BLaER1 treated with 17β-estradiol and CSF1 and Interleukin-3, amounts not matched to agents 10 nM and 100 nM (cell line): ENCODE measurements around the gene P4HTM.

Experiments used
- H3K27ac ChIP-seq, 11 experiments: shearing (Covaris generic); formaldehyde crosslinking; 2 replicates each; pipeline ENCODE4 v1.8.1; 2022
- H3K27me3 ChIP-seq, 11 experiments: shearing (Covaris generic); formaldehyde crosslinking; 2 replicates each; pipeline ENCODE4 v1.8.1; 2022
- H3K36me3 ChIP-seq, 11 experiments: shearing (Covaris generic); formaldehyde crosslinking; 2 replicates each; pipeline ENCODE4 v1.8.1; 2022
- H3K4me1 ChIP-seq, 10 experiments: shearing (Covaris generic); formaldehyde crosslinking; 2 replicates each; pipeline ENCODE4 v1.8.1; 2022
- H3K4me2 ChIP-seq, 11 experiments: shearing (Covaris generic); formaldehyde crosslinking; 2 replicates each; pipeline ENCODE4 v1.8.1; 2022
- H3K4me3 ChIP-seq, 10 experiments: shearing (Covaris generic); formaldehyde crosslinking; 2 replicates each; pipeline ENCODE4 v1.8.1; 2022
- H3K9ac ChIP-seq, 11 experiments: shearing (Covaris generic); formaldehyde crosslinking; 2 replicates each; pipeline ENCODE4 v1.8.1; 2022
- H3K9me3 ChIP-seq, 11 experiments: shearing (Covaris generic); formaldehyde crosslinking; replicated peaks in 1 of 11; 2 replicates each; pipeline ENCODE4 v1.8.1; 2022
- H4K20me1 ChIP-seq, 11 experiments: shearing (Covaris generic); formaldehyde crosslinking; 2 replicates each; pipeline ENCODE4 v1.8.1; 2022
- Cebpa-rat ChIP-seq, 11 experiments: shearing (Covaris generic); IDR thresholded peaks; 2 replicates each; pipeline ENCODE4 v1.8.1; 2022

Gene P4HTM

DNA sequence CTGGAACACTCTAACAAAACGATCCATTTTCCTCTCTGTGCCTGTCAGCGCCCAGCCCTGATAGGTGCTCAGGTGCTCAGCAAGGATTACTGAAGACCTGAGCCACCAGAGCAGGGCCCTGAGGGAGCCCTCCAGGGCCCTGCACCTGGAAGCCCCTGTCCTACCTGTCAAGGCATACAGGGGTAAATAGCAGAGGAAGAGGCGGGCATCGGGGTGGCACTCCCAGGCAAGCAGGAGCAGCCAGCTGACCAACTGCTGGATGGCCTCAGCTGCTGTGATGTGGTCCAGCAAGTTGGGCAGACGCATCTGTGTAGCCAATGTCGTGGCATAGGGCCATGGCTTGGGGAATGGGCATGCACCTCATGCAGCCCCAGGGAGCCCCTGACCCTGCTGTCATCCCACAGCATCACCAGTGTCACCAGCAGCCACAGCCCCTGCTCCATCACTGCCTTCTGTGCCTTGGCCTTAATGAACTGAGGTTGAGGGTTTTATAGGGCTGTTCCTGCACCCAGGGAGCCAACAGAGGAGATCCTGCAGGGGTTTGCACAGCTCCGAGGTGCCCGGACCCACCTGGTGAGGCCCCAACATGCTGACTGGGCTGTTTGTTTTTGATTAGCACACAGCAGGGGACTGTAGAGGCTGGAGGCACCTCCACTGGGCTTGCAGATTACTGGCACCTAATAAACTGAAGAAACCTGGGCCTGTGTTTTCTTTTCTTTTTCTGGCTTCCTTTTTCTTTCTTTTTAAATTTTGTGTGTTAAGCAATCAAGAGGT, 9.2 kb downstream of the P4HTM start:
- H3K9me3 ChIP-seq, result no peaks in the 10 kb centered on the region
- TF ChIP-seq Cebpa-rat (IDR thresholded peaks at IDR 0.05), result no peak
- H3K4me2 ChIP-seq, result no peak overlapping the region
- peaks cover 0 to 20% (median 0%) of the 10 kb centered on the region in 11 experiments; a peak in 4 of 22 replicates for H3K36me3 ChIP-seq
- H3K4me3 ChIP-seq, result no peak overlapping the region
- H3K4me1 ChIP-seq, result peaks cover 0 to 8% (median 3%) of the 10 kb centered on the region in 10 experiments; a peak in 16 of 20 replicates
- H4K20me1 ChIP-seq, result peaks cover 0 to 7% (median 0%) of the 10 kb centered on the region in 11 experiments; a peak in 1 of 22 replicates
- no peak overlapping the region for H3K9ac ChIP-seq
- no peak overlapping the region for H3K27ac ChIP-seq
- H3K27me3 ChIP-seq, result no peaks in the 10 kb centered on the region

DNA sequence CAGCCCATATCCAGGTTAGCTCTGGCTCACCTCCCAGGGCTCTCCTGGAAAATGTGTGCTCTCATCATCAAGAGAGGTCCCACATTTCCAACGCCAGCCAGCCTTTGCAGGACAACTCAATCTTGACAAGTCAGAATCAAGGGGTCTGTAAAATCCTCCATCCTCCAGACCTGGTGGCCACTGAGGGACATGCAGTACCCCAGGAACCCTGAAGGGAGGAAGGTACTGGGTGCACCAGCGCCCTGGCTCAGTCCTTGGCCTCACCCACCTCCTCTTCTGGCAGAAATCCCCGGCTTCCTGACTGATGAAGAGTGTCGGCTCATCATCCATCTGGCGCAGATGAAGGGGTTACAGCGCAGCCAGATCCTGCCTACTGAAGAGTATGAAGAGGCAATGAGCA, 11.1 kb downstream of the P4HTM start:
- Histone ChIP-seq H3K36me3 (peaks cover 0 to 17% (median 0%) of the 10 kb centered on the region in 11 experiments; a peak in 4 of 22 replicates), H3K4me3 (no peak overlapping the region), H3K9ac (no peak overlapping the region), H3K4me2 (no peak overlapping the region), H3K27me3 (no peaks in the 10 kb centered on the region), H3K9me3 (no peaks in the 10 kb centered on the region), H4K20me1 (peaks cover 0 to 7% (median 0%) of the 10 kb centered on the region in 11 experiments; a peak in 1 of 22 replicates), H3K4me1 (peaks cover 4 to 11% (median 6%) of the 10 kb centered on the region in 10 experiments), H3K27ac (no peak overlapping the region)
- TF ChIP-seq Cebpa-rat (IDR thresholded peaks at IDR 0.05), result no peak

DNA sequence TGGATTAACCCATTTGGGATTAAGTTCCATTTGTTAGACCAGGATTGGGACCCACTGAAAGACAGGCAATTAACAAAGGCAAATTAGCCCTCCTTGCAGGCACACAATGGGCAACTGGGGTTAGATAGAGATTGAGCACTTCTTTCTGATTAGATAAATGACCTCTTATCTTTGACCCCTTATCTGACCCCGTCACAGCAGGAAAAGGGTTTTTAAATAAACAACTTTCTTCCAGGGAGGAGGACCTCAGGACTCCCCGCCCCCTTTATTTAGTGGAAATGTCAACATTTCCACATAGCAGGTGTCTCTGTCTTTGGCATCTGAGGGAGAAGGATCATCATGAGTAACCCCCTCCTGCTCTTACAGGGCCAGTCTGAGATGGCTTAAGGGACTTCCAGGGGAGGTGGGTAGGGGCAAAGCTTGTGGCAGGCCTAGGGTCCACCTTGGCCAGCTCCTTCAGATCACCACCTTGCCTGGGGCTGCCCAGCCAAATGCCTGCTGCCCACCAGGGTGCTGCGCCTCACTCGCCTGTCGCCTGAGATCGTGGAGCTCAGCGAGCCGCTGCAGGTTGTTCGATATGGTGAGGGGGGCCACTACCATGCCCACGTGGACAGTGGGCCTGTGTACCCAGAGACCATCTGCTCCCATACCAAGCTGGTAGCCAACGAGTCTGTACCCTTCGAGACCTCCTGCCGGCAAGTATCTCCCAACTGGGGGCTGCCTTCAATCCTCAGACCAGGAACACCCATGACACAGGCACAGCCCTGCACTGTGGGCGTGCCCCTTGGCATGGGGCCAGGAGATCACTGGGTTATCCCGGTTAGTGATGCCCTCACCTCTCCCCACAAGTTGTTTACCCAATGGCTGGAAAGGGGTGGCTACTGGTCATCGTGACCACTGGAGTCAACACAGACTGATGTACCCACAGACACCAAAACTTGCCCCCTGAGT, 14.6 kb downstream of the P4HTM start:
- Histone ChIP-seq H3K4me1 (peaks cover 25 to 34% (median 28%) of the 10 kb centered on the region in 10 experiments), H3K27me3 (no peaks in the 10 kb centered on the region), H4K20me1 (peaks cover 5 to 18% (median 16%) of the 10 kb centered on the region in 11 experiments; a peak in 20 of 22 replicates), H3K36me3 (peaks cover 0 to 5% (median 3%) of the 10 kb centered on the region in 11 experiments; a peak in 7 of 22 replicates), H3K9ac (no peak overlapping the region), H3K4me2 (no peak overlapping the region), H3K4me3 (no peak overlapping the region), H3K27ac (no peak overlapping the region), H3K9me3 (no peaks in the 10 kb centered on the region)
- TF ChIP-seq Cebpa-rat (IDR thresholded peaks at IDR 0.05), result no peak

DNA sequence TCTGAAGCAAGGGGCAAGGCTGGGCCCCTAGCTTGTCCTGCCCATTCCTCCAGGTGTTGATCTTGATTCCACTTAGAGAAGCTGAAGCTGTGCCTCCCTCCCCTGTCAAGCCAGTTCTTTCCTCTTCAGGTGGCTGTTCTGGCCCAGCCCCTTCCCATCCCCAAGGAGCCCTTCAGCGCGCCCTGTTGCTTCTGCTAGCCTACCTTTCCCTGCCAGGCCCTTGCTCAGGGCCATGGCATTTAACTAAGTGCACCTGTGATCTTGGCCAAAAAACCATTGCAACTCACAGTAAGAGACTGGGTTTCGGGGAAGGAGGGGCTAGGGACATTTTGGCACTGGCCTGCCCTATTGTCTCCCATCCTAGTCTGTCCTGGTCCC, 15.3 kb downstream of the P4HTM start:
- peaks cover 5 to 25% (median 23%) of the 10 kb centered on the region in 11 experiments; a peak in 20 of 22 replicates for H4K20me1 ChIP-seq
- peaks cover 0 to 11% (median 4%) of the 10 kb centered on the region in 11 experiments; a peak in 8 of 22 replicates for H3K36me3 ChIP-seq
- H3K4me1 ChIP-seq, result peaks cover 28 to 41% (median 35%) of the 10 kb centered on the region in 10 experiments
- H3K4me2 ChIP-seq, result no peak overlapping the region; a peak in 1 of 22 replicates
- H3K9me3 ChIP-seq, result no peaks in the 10 kb centered on the region
- no peak for TF ChIP-seq Cebpa-rat (IDR thresholded peaks at IDR 0.05)
- H3K27ac ChIP-seq, result no peak overlapping the region
- no peak overlapping the region for H3K9ac ChIP-seq
- H3K4me3 ChIP-seq, result no peak overlapping the region
- H3K27me3 ChIP-seq, result no peaks in the 10 kb centered on the region

DNA sequence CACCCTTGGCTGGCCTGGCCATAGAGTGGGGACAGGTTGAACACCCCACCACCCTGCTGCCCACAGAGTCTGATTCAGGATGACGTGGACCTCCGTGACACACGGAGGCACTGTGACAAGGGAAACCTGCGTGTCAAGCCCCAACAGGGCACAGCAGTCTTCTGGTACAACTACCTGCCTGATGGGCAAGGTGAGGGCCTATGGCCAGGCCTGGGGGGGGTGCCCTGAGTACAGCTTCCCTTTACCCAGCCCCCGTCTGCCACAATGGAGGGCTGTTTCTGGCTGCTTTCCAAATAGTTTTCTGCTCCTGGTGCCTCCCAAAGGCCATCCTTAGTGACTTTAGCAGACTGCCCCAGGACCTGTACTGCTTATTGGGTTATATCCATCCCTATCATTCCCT, 16.0 kb downstream of the P4HTM start:
- Histone ChIP-seq H4K20me1 (peaks cover 5 to 32% (median 30%) of the 10 kb centered on the region in 11 experiments; a peak in 21 of 22 replicates), H3K27ac (peak overlapping the region in 7 of 11 experiments; percentile 89 to 99 (median 95); a peak in 8 of 22 replicates), H3K36me3 (peaks cover under 1 to 18% (median 6%) of the 10 kb centered on the region in 11 experiments; a peak in 15 of 22 replicates), H3K4me1 (peaks cover 28 to 41% (median 35%) of the 10 kb centered on the region in 10 experiments), H3K4me2 (peak overlapping the region; percentile 94 to 100 (median 96)), H3K27me3 (no peaks in the 10 kb centered on the region), H3K9me3 (no peaks in the 10 kb centered on the region), H3K9ac (peak overlapping the region in 9 of 11 experiments; percentile 87 to 98 (median 94); a peak in 15 of 22 replicates), H3K4me3 (peak overlapping the region; percentile 67 to 91 (median 80); a peak in 18 of 20 replicates)
- no peak for TF ChIP-seq Cebpa-rat (IDR thresholded peaks at IDR 0.05)

DNA sequence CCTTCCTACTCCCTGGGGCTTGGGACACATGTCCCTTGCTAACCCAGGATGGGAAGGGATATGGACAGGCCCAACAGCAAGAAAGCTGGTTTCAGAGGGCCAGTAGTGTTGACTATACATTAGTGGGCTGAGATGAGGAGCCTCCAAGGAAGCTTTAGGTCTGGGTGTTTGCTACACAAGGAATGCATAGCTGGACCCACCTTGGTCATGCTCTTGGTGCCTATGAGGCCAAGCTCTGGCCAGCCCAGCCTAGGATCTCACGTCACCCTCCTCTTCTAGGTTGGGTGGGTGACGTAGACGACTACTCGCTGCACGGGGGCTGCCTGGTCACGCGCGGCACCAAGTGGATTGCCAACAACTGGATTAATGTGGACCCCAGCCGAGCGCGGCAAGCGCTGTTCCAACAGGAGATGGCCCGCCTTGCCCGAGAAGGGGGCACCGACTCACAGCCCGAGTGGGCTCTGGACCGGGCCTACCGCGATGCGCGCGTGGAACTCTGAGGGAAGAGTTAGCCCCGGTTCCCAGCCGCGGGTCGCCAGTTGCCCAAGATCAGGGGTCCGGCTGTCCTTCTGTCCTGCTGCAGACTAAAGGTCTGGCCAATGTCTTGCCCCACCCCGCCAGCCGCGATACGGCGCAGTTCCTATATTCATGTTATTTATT, 16.5 kb downstream of the P4HTM start:
- Histone ChIP-seq H4K20me1 (peaks cover 10 to 37% (median 35%) of the 10 kb centered on the region in 11 experiments; a peak in 21 of 22 replicates), H3K27ac (peak overlapping the region; percentile 87 to 99 (median 95)), H3K9ac (peak overlapping the region; percentile 87 to 99 (median 94)), H3K4me3 (peak overlapping the region; percentile 67 to 91 (median 80)), H3K4me1 (peaks cover 28 to 41% (median 35%) of the 10 kb centered on the region in 10 experiments), H3K27me3 (no peaks in the 10 kb centered on the region), H3K36me3 (peaks cover 6 to 24% (median 11%) of the 10 kb centered on the region in 11 experiments; a peak in 21 of 22 replicates), H3K4me2 (peak overlapping the region; percentile 94 to 100 (median 96)), H3K9me3 (no peaks in the 10 kb centered on the region)
- TF ChIP-seq Cebpa-rat (IDR thresholded peaks at IDR 0.05), result no peak

DNA sequence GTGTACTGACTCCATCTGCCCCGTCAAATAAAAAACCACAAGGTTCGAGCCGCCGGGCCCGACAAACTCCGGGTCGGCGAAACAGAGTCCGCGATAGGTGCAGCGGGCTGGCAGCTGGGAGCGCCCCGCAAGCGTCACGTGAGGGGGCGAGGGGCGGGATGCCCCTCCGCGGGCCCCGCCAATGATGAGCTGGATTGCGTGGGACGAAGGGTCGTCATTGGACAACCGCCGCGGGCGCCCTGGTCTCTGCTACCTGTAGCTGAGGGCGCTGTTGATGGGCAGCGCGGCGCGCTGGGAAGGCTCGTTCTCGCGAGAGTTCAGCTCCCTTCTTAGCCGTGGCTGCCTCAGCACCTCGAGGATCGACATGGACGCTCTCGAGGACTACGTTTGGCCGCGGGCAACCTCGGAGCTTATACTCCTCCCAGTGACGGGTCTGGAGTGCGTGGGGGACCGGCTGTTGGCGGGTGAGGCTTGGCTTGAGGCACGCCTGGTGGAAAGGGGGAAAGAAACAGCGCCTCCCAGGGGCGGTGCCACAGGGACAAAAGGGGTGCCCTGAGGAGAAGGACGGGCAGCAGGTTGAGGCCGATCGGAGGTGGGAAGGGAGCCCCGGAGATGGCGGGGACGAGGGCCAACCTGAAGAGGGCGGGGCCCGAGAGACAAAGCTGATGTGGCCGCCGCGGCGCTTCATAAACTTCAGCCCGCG, 17.2 kb downstream of the P4HTM start, which contains the start of gene WDR6:
Gene WDR6, plus strand, starts transcription at position 324 of the 703 bp plus-strand sequence. Its CDS starts 41 bp downstream, at position 365.
- H3K36me3 ChIP-seq, result peaks cover 13 to 30% (median 18%) of the 10 kb centered on the region in 11 experiments
- peak within 1 kb of the TSS; percentile 67 to 91 (median 80) for H3K4me3 ChIP-seq
- H3K9me3 ChIP-seq, result no peaks in the 10 kb centered on the region
- H3K4me1 ChIP-seq, result peaks cover 28 to 44% (median 36%) of the 10 kb centered on the region in 10 experiments
- H3K4me2 ChIP-seq, result peak within 1 kb of the TSS; percentile 94 to 100 (median 96)
- no peak for TF ChIP-seq Cebpa-rat (IDR thresholded peaks at IDR 0.05)
- peak within 1 kb of the TSS; percentile 87 to 99 (median 95) for H3K27ac ChIP-seq
- no peaks in the 10 kb centered on the region for H3K27me3 ChIP-seq
- H4K20me1 ChIP-seq, result peaks cover 17 to 44% (median 42%) of the 10 kb centered on the region in 11 experiments; a peak in 21 of 22 replicates
- peak within 1 kb of the TSS; percentile 87 to 99 (median 94) for H3K9ac ChIP-seq
